Spleen (tissue), 7 donors: ENCODE results near the gene ATP23.

ENCODE experiments used
- CTCF ChIP-seq, 11 experiments: fragments of 200-600 bp in 7 of 11; fragments of 450-650 bp in 4 of 11; sonication (generic) in 4 of 11; IDR thresholded peaks in 8 of 11; conservative IDR thresholded peaks in 3 of 11; 1 replicate in 7 of 11; 2 replicates in 4 of 11; pipeline versions ENCODE4 v1.4.0 to v1.8.0; 2016 to 2021; ENCODE audit warnings: antibody characterized with exemption in 11 of 11, inconsistent platforms in 4 of 11, mild to moderate bottlenecking in 1 of 11
- POLR2A ChIP-seq, 3 donors: fragments of 450-650 bp; IDR thresholded peaks; one replicate each; pipeline ENCODE4 v1.5.1; 2017; ENCODE audit warnings: antibody characterized with exemption in 3 of 3, mild to moderate bottlenecking in 1 of 3
- donor health status: DM: no; HTN: no; CAD: no; lungs with moderate emphysema.
- donor health status: DM: no; HTN: no; CAD: no.
- donor health status: DM: no; HTN: no; CAD: no.

GRCh38 chr12:57935839-57936512, 5.4 kb upstream of the ATP23 start:
- TF ChIP-seq CTCF (IDR thresholded peaks at IDR 0.05 in 8 of 11, conservative IDR thresholded peaks at IDR 0.05 in 3 of 11) (no peak), POLR2A (IDR thresholded peaks at IDR 0.05) (peak in 1 of 3 donors; percentile 12)
